PC-9 (cell line): Measurements from ENCODE around the gene PDRG1. TPM values are rescaled to one million over a fixed set of nuclear protein-coding genes. Genes with fewer than 3 reads are reported as not detected.
"Not testable (repeated sequence)": the region's sequence is repeated elsewhere in the genome, so short reads cannot be mapped to it uniquely, and the experiment has no call there.

Experiments
- BruUV-seq: library from RNA; stranded (reverse); fragments of 400-500 nt; replicated peaks from 2 replicates; lab custom pipeline; 2021; lab: Mats Ljungman, UMichigan
- CTCF ChIA-PET: fragments of 300-600 bp; sonication (Branson Sonifier 250); formaldehyde crosslinking; loops from one replicate; lab custom pipeline; 2022; ENCODE audit warnings: antibody characterized with exemption; lab: Charles Lee
- POLR2A ChIA-PET: fragments of 300-600 bp; sonication (Branson Sonifier 250); formaldehyde crosslinking; loops from one replicate; lab custom pipeline; 2022; ENCODE audit warnings: antibody characterized with exemption; ENCODE audit not compliant: unreplicated experiment; lab: Charles Lee
- DNase-seq, 2 experiments: peaks; one replicate each; pipeline versions ENCODE4 v3.0.0 to v3.0.0-alpha.2; 2015 to 2022; ENCODE audit warnings: mixed read lengths in 1 of 2
- H2AFZ ChIP-seq: fragments of 200-600 bp; sonication (generic); 2 replicates; pipeline ENCODE4 v1.8.1; 2017; ENCODE audit warnings: antibody characterized with exemption
- H3F3A ChIP-seq: fragments of 200-600 bp; sonication (generic); 2 replicates; pipeline ENCODE4 v1.8.1; 2017; ENCODE audit warnings: antibody characterized with exemption, mild to moderate bottlenecking, low read depth; ENCODE audit not compliant: insufficient read depth
- H3K27ac ChIP-seq: fragments of 200-600 bp; sonication (generic); 2 replicates; pipeline ENCODE4 v1.6.1; 2016; ENCODE audit warnings: mixed run types
- H3K27me3 ChIP-seq: fragments of 200-600 bp; sonication (generic); 2 replicates; pipeline ENCODE4 v1.6.1; 2016; ENCODE audit warnings: low read depth, mixed run types; ENCODE audit not compliant: insufficient read depth
- H3K36me3 ChIP-seq: fragments of 200-600 bp; sonication (generic); 2 replicates; pipeline ENCODE4 v1.6.1; 2016; ENCODE audit warnings: low read depth, mixed run types
- H3K4me1 ChIP-seq: fragments of 200-600 bp; sonication (generic); replicated peaks from 2 replicates; pipeline ENCODE4 v1.6.1; 2016; ENCODE audit warnings: mixed run types; ENCODE audit not compliant: insufficient read depth
- H3K4me2 ChIP-seq: fragments of 200-600 bp; sonication (generic); 2 replicates; pipeline ENCODE4 v1.6.1; 2017; ENCODE audit warnings: mixed run types
- H3K4me3 ChIP-seq: fragments of 200-600 bp; sonication (generic); 2 replicates; pipeline ENCODE4 v1.6.1; 2016; ENCODE audit warnings: mixed run types
- H3K79me2 ChIP-seq: fragments of 200-600 bp; sonication (generic); 2 replicates; pipeline ENCODE4 v1.6.1; 2017; ENCODE audit warnings: low read depth, mixed run types
- H3K9me2 ChIP-seq: fragments of 200-600 bp; sonication (generic); 2 replicates; pipeline ENCODE4 v1.8.1; 2017; ENCODE audit warnings: mild to moderate bottlenecking; ENCODE audit not compliant: insufficient read depth
- H3K9me3 ChIP-seq: fragments of 200-600 bp; sonication (generic); 2 replicates; pipeline ENCODE4 v1.8.1; 2016; ENCODE audit warnings: low read depth; ENCODE audit not compliant: insufficient read depth
- H4K20me1 ChIP-seq: fragments of 200-600 bp; sonication (generic); 2 replicates; pipeline ENCODE4 v1.8.1; 2017; ENCODE audit not compliant: insufficient read depth
- CTCF ChIP-seq: fragments of 200-600 bp; sonication (generic); conservative IDR thresholded peaks from 2 replicates; pipeline ENCODE4 v1.6.1; 2017; ENCODE audit warnings: mixed run types, antibody characterized with exemption, mild to moderate bottlenecking, moderate library complexity
- EZH2 ChIP-seq: fragments of 200-600 bp; sonication (generic); IDR thresholded peaks from 2 replicates; pipeline ENCODE4 v1.8.0; 2017; ENCODE audit warnings: antibody characterized with exemption, low read depth
- intact Hi-C: fragments of 100-400 bp; cut with micrococcal nuclease; formaldehyde crosslinking; loops from one replicate; pipeline ENCODE4 v1.10.0; 2022; ENCODE audit not compliant: unreplicated experiment
- total RNA-seq: library from RNA; stranded (reverse); gene quantifications from 2 replicates; pipeline ENCODE4 v1.2.3, GENCODE V29; 2021

The PDRG1 gene
- total RNA-seq, 1 experiment from 2014 or later, result 13.7 TPM

GRCh38 chr20:31930779-31931178 is 21.1 kb downstream of the PDRG1 start:
- Histone ChIP-seq H4K20me1 (no peaks in the 10 kb centered on the region), H3K9me3 (no peaks in the 10 kb centered on the region), H3K79me2 (no peaks in the 10 kb centered on the region), H3K27me3 (peaks cover 16% of the 10 kb centered on the region; the same call in 1 of the 2 replicates), H3F3A (no peaks in the 10 kb centered on the region), H3K9me2 (no peaks in the 10 kb centered on the region), H3K4me1 (no peaks in the 10 kb centered on the region), H3K36me3 (no peaks in the 10 kb centered on the region), H3K27ac (no peak overlapping the region), H3K4me3 (no peak overlapping the region), H2AFZ (no peak overlapping the region), H3K4me2 (no peak overlapping the region)
- POLR2A ChIA-PET, result no interaction called here
- BruUV-seq, result no TSS peak
- TF ChIP-seq CTCF (no peak), EZH2 (no peak)
- DNase-seq, result no peak
- intact Hi-C loops, result no loop called here
- CTCF ChIA-PET, result no interaction called here

- H3F3A ChIP-seq, H3K36me3 ChIP-seq, CTCF ChIA-PET, intact Hi-C loops, H3K79me2 ChIP-seq, H3K4me3 ChIP-seq, H3K9me3 ChIP-seq, BruUV-seq, H3K9me2 ChIP-seq, H2AFZ ChIP-seq, H4K20me1 ChIP-seq, H3K4me2 ChIP-seq, H3K4me1 ChIP-seq, H3K27ac ChIP-seq: not testable (repeated sequence)
- POLR2A ChIA-PET, result interaction anchor here (0.7 kb wide), 1 partner anchor 9 kb away, joined by 3 read pairs; no protein-coding TSS in a partner anchor
- peaks cover 25% of the 10 kb centered on the region for H3K27me3 ChIP-seq
- peak in 1 of 2 experiments; percentile 20 for DNase-seq
Observed at GRCh38 chr20:31929631-31930030, 22.2 kb downstream of the PDRG1 start.

GRCh38 chr20:31927627-31928159 is 24.2 kb downstream of the PDRG1 start:
- Histone ChIP-seq H3K4me1 (no peaks in the 10 kb centered on the region), H2AFZ (no peak overlapping the region), H3K27me3 (peaks cover 30% of the 10 kb centered on the region), H4K20me1 (no peaks in the 10 kb centered on the region), H3K4me3 (no peak overlapping the region), H3K27ac (no peak overlapping the region), H3K4me2 (no peak overlapping the region), H3K9me3 (no peaks in the 10 kb centered on the region), H3K9me2 (no peaks in the 10 kb centered on the region), H3K79me2 (no peaks in the 10 kb centered on the region), H3K36me3 (no peaks in the 10 kb centered on the region), H3F3A (no peaks in the 10 kb centered on the region)
- TF ChIP-seq EZH2, result no peak
- TF ChIP-seq CTCF, result no peak
- no peak for DNase-seq
- ChIA-PET POLR2A (no interaction called here), CTCF (no interaction called here)
- no TSS peak for BruUV-seq
- intact Hi-C loops, result no loop called here

- Histone ChIP-seq H3K36me3 (no peaks in the 10 kb centered on the region), H3K79me2 (no peaks in the 10 kb centered on the region), H3K9me2 (no peaks in the 10 kb centered on the region), H4K20me1 (no peaks in the 10 kb centered on the region), H3K4me3 (no peak overlapping the region), H3K27ac (no peak overlapping the region), H3K4me2 (no peak overlapping the region), H3K9me3 (no peaks in the 10 kb centered on the region), H3K4me1 (no peaks in the 10 kb centered on the region), H2AFZ (no peak overlapping the region), H3K27me3 (peaks cover 30% of the 10 kb centered on the region), H3F3A (no peaks in the 10 kb centered on the region)
- BruUV-seq, result no TSS peak
- TF ChIP-seq EZH2 (no peak), CTCF (no peak)
- intact Hi-C loops, result no loop called here
- no peak for DNase-seq
- CTCF ChIA-PET, result no interaction called here
- POLR2A ChIA-PET, result no interaction called here
Observed at GRCh38 chr20:31926493-31926892, 25.4 kb downstream of the PDRG1 start.
